NT2/D1 (cell line): Measurements from ENCODE around the gene CAB39.
"Not testable (repeated sequence)": the region's sequence is repeated elsewhere in the genome, so short reads cannot be mapped to it uniquely, and the experiment has no call there.

Source experiments
- YY1 ChIP-seq: IDR thresholded peaks from 2 replicates; pipeline ENCODE4 v1.6.1; 2011; ENCODE audit not compliant: insufficient read length, insufficient read depth
- ZNF274 ChIP-seq: IDR thresholded peaks from 2 replicates; pipeline ENCODE4 v1.6.1; 2011; ENCODE audit warnings: mild to moderate bottlenecking, low read depth, low read length

DNA sequence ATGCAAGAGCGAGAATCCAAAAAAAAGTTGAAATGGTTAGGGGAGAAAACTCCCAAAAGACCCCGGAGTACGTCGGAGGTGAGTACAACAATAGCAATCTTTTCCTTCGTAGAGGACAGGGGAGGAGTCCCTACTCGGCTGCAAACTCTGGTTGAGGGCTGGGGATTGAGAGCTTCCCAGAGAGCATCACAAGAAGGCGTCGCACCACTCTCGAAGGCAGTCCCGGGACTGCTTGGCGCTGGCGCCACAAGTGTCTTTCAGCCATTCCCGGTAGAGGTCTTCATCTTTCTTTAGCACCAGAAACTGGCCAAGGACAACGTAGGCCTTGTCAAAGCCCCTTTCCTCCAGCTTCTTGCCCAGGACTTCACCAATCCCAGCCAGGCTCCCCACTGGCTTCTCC, 12.3 kb downstream of the CAB39 start:
- not testable (repeated sequence) for TF ChIP-seq YY1, ZNF274
